ENCODE data around the gene GLT8D2. TPM values are rescaled to one million over a fixed set of nuclear protein-coding genes. Genes with fewer than 3 reads are reported as not detected.

Gene GLT8D2
- total RNA-seq, 1 experiment from 2014 or later = 3.8 TPM

GRCh38 chr12:104024348-104024747 is 25.6 kb downstream of the GLT8D2 start:
- no peak overlapping the region for H4K91ac ChIP-seq (ENCODE audit: insufficient read length, low read depth, low read length)
- no peak overlapping the region for H3K4ac ChIP-seq (ENCODE audit: low read depth, low read length)
- no peaks in the 10 kb centered on the region for H3K4me1 Mint-ChIP-seq
- H3K18ac ChIP-seq (ENCODE audit: insufficient read length, low read depth, low read length) = no peak overlapping the region
- no peaks in the 10 kb centered on the region for H3K27me3 ChIP-seq (ENCODE audit: insufficient read depth, low read length)
- no peak overlapping the region for H3K23ac ChIP-seq (ENCODE audit: insufficient read length, low read depth, low read length)
- no peak overlapping the region for H3K56ac ChIP-seq (ENCODE audit: insufficient read length, low read depth, low read length)
- no peaks in the 10 kb centered on the region for H4K20me1 ChIP-seq (ENCODE audit: control insufficient read depth, insufficient read depth, insufficient read length)
- H3K79me1 ChIP-seq (ENCODE audit: insufficient read depth, low read depth, low read length, poor library complexity, severe bottlenecking) = no peaks in the 10 kb centered on the region
- no peaks in the 10 kb centered on the region for H3K79me2 ChIP-seq (ENCODE audit: insufficient read depth, low read length)
- TF ChIP-seq, protein P1, sequence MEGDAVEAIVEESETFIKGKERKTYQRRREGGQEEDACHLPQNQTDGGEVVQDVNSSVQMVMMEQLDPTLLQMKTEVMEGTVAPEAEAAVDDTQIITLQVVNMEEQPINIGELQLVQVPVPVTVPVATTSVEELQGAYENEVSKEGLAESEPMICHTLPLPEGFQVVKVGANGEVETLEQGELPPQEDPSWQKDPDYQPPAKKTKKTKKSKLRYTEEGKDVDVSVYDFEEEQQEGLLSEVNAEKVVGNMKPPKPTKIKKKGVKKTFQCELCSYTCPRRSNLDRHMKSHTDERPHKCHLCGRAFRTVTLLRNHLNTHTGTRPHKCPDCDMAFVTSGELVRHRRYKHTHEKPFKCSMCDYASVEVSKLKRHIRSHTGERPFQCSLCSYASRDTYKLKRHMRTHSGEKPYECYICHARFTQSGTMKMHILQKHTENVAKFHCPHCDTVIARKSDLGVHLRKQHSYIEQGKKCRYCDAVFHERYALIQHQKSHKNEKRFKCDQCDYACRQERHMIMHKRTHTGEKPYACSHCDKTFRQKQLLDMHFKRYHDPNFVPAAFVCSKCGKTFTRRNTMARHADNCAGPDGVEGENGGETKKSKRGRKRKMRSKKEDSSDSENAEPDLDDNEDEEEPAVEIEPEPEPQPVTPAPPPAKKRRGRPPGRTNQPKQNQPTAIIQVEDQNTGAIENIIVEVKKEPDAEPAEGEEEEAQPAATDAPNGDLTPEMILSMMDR (conservative IDR thresholded peaks at IDR 0.05) = no peak
- no peaks in the 10 kb centered on the region for H3K23me2 ChIP-seq (ENCODE audit: insufficient read length, low read depth, low read length, poor library complexity, severe bottlenecking)
- peaks cover 11% of the 10 kb centered on the region for H3K27me3 Mint-ChIP-seq (ENCODE audit: low read depth)
- no peak overlapping the region for H3K4me3 Mint-ChIP-seq
- no peaks in the 10 kb centered on the region for H3K4me1 ChIP-seq (ENCODE audit: insufficient read depth, low read length)
- peaks cover 2 to 8% (median 5%) of the 10 kb centered on the region in 3 experiments; a peak in 3 of 7 replicates for H3K36me3 Mint-ChIP-seq (ENCODE audit: insufficient read depth in 1 of 3, low read depth in 3 of 3)
- no peak overlapping the region for H3K4me2 ChIP-seq (ENCODE audit: insufficient read depth, insufficient read length, low read length)
- no peaks in the 10 kb centered on the region for H3K9me3 ChIP-seq (ENCODE audit: control insufficient read depth, low read depth, low read length)
- H4K5ac ChIP-seq (ENCODE audit: insufficient read length, low read depth, low read length) = no peak overlapping the region
- no peak overlapping the region for H2AK5ac ChIP-seq (ENCODE audit: insufficient read length, low read length)
- H3T11ph ChIP-seq (ENCODE audit: low read length) = no peak overlapping the region
- H4K8ac ChIP-seq (replicated peaks; ENCODE audit: insufficient read length, low read depth, low read length) = no peak overlapping the region
- H3K9ac ChIP-seq (ENCODE audit: extremely low read depth, insufficient read length, low read length) = no peak overlapping the region
- no peak overlapping the region for H3K14ac ChIP-seq (ENCODE audit: insufficient read depth, low read length)
- H2AFZ ChIP-seq (ENCODE audit: low read length) = no peak overlapping the region
- no peak overlapping the region for H3K27ac Mint-ChIP-seq
- H2BK20ac ChIP-seq (ENCODE audit: low read depth, low read length, poor library complexity, severe bottlenecking) = no peak overlapping the region
- H3K27ac ChIP-seq (ENCODE audit: insufficient read length, low read depth, low read length) = no peak overlapping the region
- peaks cover 11 to 18% of the 10 kb centered on the region in 2 experiments for H3K9me3 Mint-ChIP-seq
- no peak overlapping the region for H2BK15ac ChIP-seq (ENCODE audit: low read depth, low read length)
- H2BK5ac ChIP-seq (ENCODE audit: insufficient read length, low read length) = no peak overlapping the region
- no CpG with 5 or more reads among the region's 6 CpGs for WGBS (ENCODE audit: extremely low coverage, insufficient read length, low lambda C conversion rate)
- H2BK120ac ChIP-seq (ENCODE audit: low read depth, low read length, poor library complexity, severe bottlenecking) = no peak overlapping the region
- no peak for DNase-seq
- no peak overlapping the region for H2BK12ac ChIP-seq (ENCODE audit: insufficient read length, low read depth, low read length)

Measured in H9 (cell line).